ENCODE results near the gene PDILT.

PDILT gene

GRCh38 chr16:20393801-20394577 is 10.5 kb downstream of the PDILT start:
- no peaks in the 10 kb centered on the region for H3K36me3 ChIP-seq (ENCODE audit: control insufficient read depth in 5 of 5, insufficient read depth in 5 of 5, low read length in 5 of 5)
- H3K9ac ChIP-seq (ENCODE audit: low read length in 5 of 5) = no peak overlapping the region
- H3K27me3 ChIP-seq (ENCODE audit: control insufficient read depth in 5 of 5, insufficient read depth in 4 of 5, low read length in 5 of 5) = no peaks in the 10 kb centered on the region
- no peaks in the 10 kb centered on the region for H3K9me3 ChIP-seq (ENCODE audit: control insufficient read depth in 5 of 5, low read length in 5 of 5)
- H3K27ac ChIP-seq (ENCODE audit: low read depth, low read length) = no peak overlapping the region
- H3K4me1 ChIP-seq (ENCODE audit: control insufficient read depth in 5 of 5, insufficient read depth in 5 of 5, low read length in 5 of 5) = peaks cover 0 to 16% (median 12%) of the 10 kb centered on the region in 5 donors
- H3K4me3 ChIP-seq (ENCODE audit: low read depth in 1 of 5, low read length in 5 of 5) = no peak overlapping the region

- Histone ChIP-seq H3K4me1 (ENCODE audit: control insufficient read depth in 5 of 5, insufficient read depth in 5 of 5, low read length in 5 of 5) (peaks cover 0 to 20% (median 17%) of the 10 kb centered on the region in 5 donors), H3K9me3 (ENCODE audit: control insufficient read depth in 5 of 5, low read length in 5 of 5) (no peaks in the 10 kb centered on the region), H3K4me3 (ENCODE audit: low read depth in 1 of 5, low read length in 5 of 5) (no peak overlapping the region), H3K27me3 (ENCODE audit: control insufficient read depth in 5 of 5, insufficient read depth in 4 of 5, low read length in 5 of 5) (no peaks in the 10 kb centered on the region), H3K27ac (ENCODE audit: low read depth, low read length) (no peak overlapping the region), H3K9ac (ENCODE audit: low read length in 5 of 5) (no peak overlapping the region), H3K36me3 (ENCODE audit: control insufficient read depth in 5 of 5, insufficient read depth in 5 of 5, low read length in 5 of 5) (no peaks in the 10 kb centered on the region)
Measured at GRCh38 chr16:20391045-20391444, 13.5 kb downstream of the PDILT start.

- H3K36me3 ChIP-seq (ENCODE audit: control insufficient read depth in 5 of 5, insufficient read depth in 5 of 5, low read length in 5 of 5) = no peaks in the 10 kb centered on the region
- H3K27me3 ChIP-seq (ENCODE audit: control insufficient read depth in 5 of 5, insufficient read depth in 4 of 5, low read length in 5 of 5) = no peaks in the 10 kb centered on the region
- no peak overlapping the region for H3K27ac ChIP-seq (ENCODE audit: low read depth, low read length)
- no peak overlapping the region for H3K4me3 ChIP-seq (ENCODE audit: low read depth in 1 of 5, low read length in 5 of 5)
- peaks cover 0 to 14% (median 11%) of the 10 kb centered on the region in 5 donors for H3K4me1 ChIP-seq (ENCODE audit: control insufficient read depth in 5 of 5, insufficient read depth in 5 of 5, low read length in 5 of 5)
- no peaks in the 10 kb centered on the region for H3K9me3 ChIP-seq (ENCODE audit: control insufficient read depth in 5 of 5, low read length in 5 of 5)
- no peak overlapping the region for H3K9ac ChIP-seq (ENCODE audit: low read length in 5 of 5)
Measured at GRCh38 chr16:20388854-20389253, 15.7 kb downstream of the PDILT start.

- Histone ChIP-seq H3K4me1 (ENCODE audit: control insufficient read depth in 5 of 5, insufficient read depth in 5 of 5, low read length in 5 of 5) (peaks cover 0 to 8% (median 6%) of the 10 kb centered on the region in 5 donors), H3K9me3 (ENCODE audit: control insufficient read depth in 5 of 5, low read length in 5 of 5) (no peaks in the 10 kb centered on the region), H3K27ac (ENCODE audit: low read depth, low read length) (no peak overlapping the region), H3K36me3 (ENCODE audit: control insufficient read depth in 5 of 5, insufficient read depth in 5 of 5, low read length in 5 of 5) (no peaks in the 10 kb centered on the region), H3K4me3 (ENCODE audit: low read depth in 1 of 5, low read length in 5 of 5) (no peak overlapping the region), H3K27me3 (ENCODE audit: control insufficient read depth in 5 of 5, insufficient read depth in 4 of 5, low read length in 5 of 5) (peaks cover 0 to under 1% (median 0%) of the 10 kb centered on the region in 5 donors), H3K9ac (ENCODE audit: low read length in 5 of 5) (no peak overlapping the region)
Measured at GRCh38 chr16:20387978-20388377, 16.6 kb downstream of the PDILT start.

- Histone ChIP-seq H3K4me3 (ENCODE audit: low read depth in 1 of 5, low read length in 5 of 5) (peak overlapping the region in 1 of 5 donors; percentile 19), H3K27ac (ENCODE audit: low read depth, low read length) (no peak overlapping the region), H3K4me1 (ENCODE audit: control insufficient read depth in 5 of 5, insufficient read depth in 5 of 5, low read length in 5 of 5) (peaks cover 0 to 8% (median 6%) of the 10 kb centered on the region in 5 donors), H3K9me3 (ENCODE audit: control insufficient read depth in 5 of 5, low read length in 5 of 5) (no peaks in the 10 kb centered on the region), H3K36me3 (ENCODE audit: control insufficient read depth in 5 of 5, insufficient read depth in 5 of 5, low read length in 5 of 5) (no peaks in the 10 kb centered on the region), H3K27me3 (ENCODE audit: control insufficient read depth in 5 of 5, insufficient read depth in 4 of 5, low read length in 5 of 5) (peaks cover 0 to 6% (median 0%) of the 10 kb centered on the region in 5 donors), H3K9ac (ENCODE audit: low read length in 5 of 5) (no peak overlapping the region)
Measured at GRCh38 chr16:20385844-20386832, 18.4 kb downstream of the PDILT start.

GRCh38 chr16:20383106-20384029 is 21.2 kb downstream of the PDILT start:
- H3K36me3 ChIP-seq (ENCODE audit: control insufficient read depth in 5 of 5, insufficient read depth in 5 of 5, low read length in 5 of 5) = no peaks in the 10 kb centered on the region
- H3K9me3 ChIP-seq (ENCODE audit: control insufficient read depth in 5 of 5, low read length in 5 of 5) = no peaks in the 10 kb centered on the region
- peaks cover 0 to 8% (median 6%) of the 10 kb centered on the region in 5 donors for H3K4me1 ChIP-seq (ENCODE audit: control insufficient read depth in 5 of 5, insufficient read depth in 5 of 5, low read length in 5 of 5)
- H3K4me3 ChIP-seq (ENCODE audit: low read depth in 1 of 5, low read length in 5 of 5) = no peak overlapping the region
- peaks cover 0 to 6% (median 0%) of the 10 kb centered on the region in 5 donors for H3K27me3 ChIP-seq (ENCODE audit: control insufficient read depth in 5 of 5, insufficient read depth in 4 of 5, low read length in 5 of 5)
- no peak overlapping the region for H3K27ac ChIP-seq (ENCODE audit: low read depth, low read length)
- no peak overlapping the region for H3K9ac ChIP-seq (ENCODE audit: low read length in 5 of 5)

- Histone ChIP-seq H3K36me3 (ENCODE audit: control insufficient read depth in 5 of 5, insufficient read depth in 5 of 5, low read length in 5 of 5) (no peaks in the 10 kb centered on the region), H3K9me3 (ENCODE audit: control insufficient read depth in 5 of 5, low read length in 5 of 5) (no peaks in the 10 kb centered on the region)
Measured at GRCh38 chr16:20382202-20382948, 22.2 kb downstream of the PDILT start.

GRCh38 chr16:20380782-20381181 is 23.8 kb downstream of the PDILT start:
- no peaks in the 10 kb centered on the region for H3K36me3 ChIP-seq (ENCODE audit: control insufficient read depth in 5 of 5, insufficient read depth in 5 of 5, low read length in 5 of 5)
- H3K9me3 ChIP-seq (ENCODE audit: control insufficient read depth in 5 of 5, low read length in 5 of 5) = no peaks in the 10 kb centered on the region
- no peak overlapping the region for H3K27ac ChIP-seq (ENCODE audit: low read depth, low read length)
- H3K9ac ChIP-seq (ENCODE audit: low read length in 5 of 5) = no peak overlapping the region
- H3K4me3 ChIP-seq (ENCODE audit: low read depth in 1 of 5, low read length in 5 of 5) = no peak overlapping the region
- peaks cover 0 to under 1% (median 0%) of the 10 kb centered on the region in 5 donors for H3K4me1 ChIP-seq (ENCODE audit: control insufficient read depth in 5 of 5, insufficient read depth in 5 of 5, low read length in 5 of 5)
- peaks cover 0 to 8% (median 0%) of the 10 kb centered on the region in 5 donors for H3K27me3 ChIP-seq (ENCODE audit: control insufficient read depth in 5 of 5, insufficient read depth in 4 of 5, low read length in 5 of 5)

More at GRCh38 chr16:20382202-20382948, 22.2 kb downstream of the PDILT start:
- Histone ChIP-seq H3K27ac (ENCODE audit: low read depth, low read length) (no peak overlapping the region), H3K9ac (ENCODE audit: low read length in 5 of 5) (no peak overlapping the region), H3K4me1 (ENCODE audit: control insufficient read depth in 5 of 5, insufficient read depth in 5 of 5, low read length in 5 of 5) (peaks cover 0 to 8% (median 6%) of the 10 kb centered on the region in 5 donors), H3K4me3 (ENCODE audit: low read depth in 1 of 5, low read length in 5 of 5) (no peak overlapping the region), H3K27me3 (ENCODE audit: control insufficient read depth in 5 of 5, insufficient read depth in 4 of 5, low read length in 5 of 5) (peaks cover 0 to 6% (median 0%) of the 10 kb centered on the region in 5 donors)

- Histone ChIP-seq H3K27ac (ENCODE audit: low read depth, low read length) (no peak overlapping the region), H3K36me3 (ENCODE audit: control insufficient read depth in 5 of 5, insufficient read depth in 5 of 5, low read length in 5 of 5) (no peaks in the 10 kb centered on the region), H3K4me3 (ENCODE audit: low read depth in 1 of 5, low read length in 5 of 5) (no peak overlapping the region), H3K4me1 (ENCODE audit: control insufficient read depth in 5 of 5, insufficient read depth in 5 of 5, low read length in 5 of 5) (no peaks in the 10 kb centered on the region), H3K9me3 (ENCODE audit: control insufficient read depth in 5 of 5, low read length in 5 of 5) (peaks cover 0 to 10% (median 0%) of the 10 kb centered on the region in 5 donors), H3K27me3 (ENCODE audit: control insufficient read depth in 5 of 5, insufficient read depth in 4 of 5, low read length in 5 of 5) (peaks cover 0 to 2% (median 0%) of the 10 kb centered on the region in 5 donors), H3K9ac (ENCODE audit: low read length in 5 of 5) (no peak overlapping the region)
Measured at GRCh38 chr16:20377181-20377580, 27.4 kb downstream of the PDILT start.
